CD4-positive, alpha-beta memory T cell (primary cell): ENCODE measurements around the gene RNASET2. TPM values are rescaled to one million over a fixed set of nuclear protein-coding genes. Genes with fewer than 3 reads are reported as not detected.
A peak's percentile ranks its signal among the peaks of the same experiment; 100 is the strongest.

Experiments used
- CTCF ChIA-PET: fragments of 350-600 bp; sonication (Branson Sonifier 250); formaldehyde crosslinking; loops from one replicate; lab custom pipeline; 2021; ENCODE audit warnings: inconsistent platforms; ENCODE audit not compliant: partially characterized antibody; lab: Charles Lee
- POLR2A ChIA-PET: fragments of 350-600 bp; sonication (Branson Sonifier 250); formaldehyde crosslinking; loops from one replicate; lab custom pipeline; 2021; ENCODE audit not compliant: partially characterized antibody; lab: Charles Lee
- DNase-seq, 5 donors: peaks; one replicate each; pipeline versions ENCODE4 v3.0.0 to v3.0.0-alpha.2; 2020 to 2022; ENCODE audit warnings: mixed read lengths in 1 of 5
- H3K27ac ChIP-seq: one replicate; pipeline ENCODE4 v1.7.0; 2013; ENCODE audit warnings: low read depth, low read length
- H3K27me3 ChIP-seq: 2 replicates; pipeline ENCODE4 v1.7.0; 2013; ENCODE audit warnings: mild to moderate bottlenecking, low read length, moderate library complexity; ENCODE audit not compliant: insufficient read depth
- H3K36me3 ChIP-seq: 2 replicates; pipeline ENCODE4 v1.7.0; 2013; ENCODE audit warnings: mild to moderate bottlenecking, low read length, moderate library complexity; ENCODE audit not compliant: insufficient read depth
- H3K4me1 ChIP-seq: 2 replicates; pipeline ENCODE4 v1.7.0; 2013; ENCODE audit warnings: mild to moderate bottlenecking, low read length, moderate library complexity; ENCODE audit not compliant: insufficient read depth
- H3K4me3 ChIP-seq, 2 donors: one replicate each; pipeline ENCODE4 v1.7.0; 2013; ENCODE audit warnings: low read length in 2 of 2, mild to moderate bottlenecking in 1 of 2
- H3K9me3 ChIP-seq, 2 donors: one replicate each; pipeline ENCODE4 v1.7.0; 2013; ENCODE audit warnings: low read length in 2 of 2, control low read depth in 1 of 2; ENCODE audit not compliant: control insufficient read depth in 1 of 2
- H3K27ac Mint-ChIP-seq, 7 donors: one replicate each; pipeline ENCODE4 v1.8.0; 2020 to 2021; ENCODE audit warnings: mixed read lengths in 7 of 7, mild to moderate bottlenecking in 6 of 7, inconsistent platforms in 3 of 7, moderate library complexity in 3 of 7
- H3K27me3 Mint-ChIP-seq, 2 donors: one replicate each; pipeline ENCODE4 v1.8.0; 2020 to 2021; ENCODE audit warnings: mixed read lengths in 2 of 2
- H3K36me3 Mint-ChIP-seq, 2 donors: one replicate each; pipeline ENCODE4 v1.8.0; 2020 to 2021; ENCODE audit warnings: mixed read lengths in 2 of 2, inconsistent platforms in 1 of 2, mild to moderate bottlenecking in 1 of 2
- H3K4me1 Mint-ChIP-seq, 4 donors: one replicate each; pipeline ENCODE4 v1.8.0; 2020 to 2021; ENCODE audit warnings: mixed read lengths in 4 of 4, mild to moderate bottlenecking in 1 of 4
- H3K4me3 Mint-ChIP-seq, 8 donors: one replicate each; pipeline ENCODE4 v1.8.0; 2020 to 2021; ENCODE audit warnings: mixed read lengths in 8 of 8, mild to moderate bottlenecking in 7 of 8, moderate library complexity in 6 of 8, inconsistent platforms in 3 of 8
- H3K9me3 Mint-ChIP-seq, 8 donors: one replicate each; pipeline ENCODE4 v1.8.0; 2020 to 2021; ENCODE audit warnings: mixed read lengths in 8 of 8, mild to moderate bottlenecking in 5 of 8, inconsistent platforms in 3 of 8, moderate library complexity in 1 of 8
- intact Hi-C: fragments of 100-400 bp; cut with micrococcal nuclease; formaldehyde crosslinking; loops from one replicate; pipeline ENCODE4 v1.15.1; 2023
- polyA plus RNA-seq, 2 donors: library from polyadenylated mRNA; unstranded; fragments of 300-500 nt; fragmentation: Illumina TruSeq; gene quantifications; one replicate each; pipeline ENCODE4 v1.2.3, GENCODE V29; 2021
- total RNA-seq, 2 experiments: library from RNA; stranded (reverse); gene quantifications; one replicate each; pipeline ENCODE4 v1.2.3, GENCODE V29; 2021

RNASET2 gene
- total and polyA plus RNA-seq, 4 experiments from 2014 or later, result 296 to 586 (median 425) TPM

GRCh38 chr6:166944666-166945256 is 11.6 kb downstream of the RNASET2 start:
- peak overlapping the region; percentile 62 to 92 (median 75) for H3K27ac Mint-ChIP-seq
- H3K27ac ChIP-seq, result no peak overlapping the region
- peaks cover 31 to 49% (median 36%) of the 10 kb centered on the region in 4 donors for H3K4me1 Mint-ChIP-seq
- intact Hi-C loops, result no loop called here
- H3K27me3 ChIP-seq, result no peaks in the 10 kb centered on the region
- H3K27me3 Mint-ChIP-seq, result no peaks in the 10 kb centered on the region
- peaks cover 49% of the 10 kb centered on the region for H3K36me3 ChIP-seq
- H3K4me3 Mint-ChIP-seq, result peak overlapping the region in 2 of 8 donors; percentile 9 to 13
- ChIA-PET POLR2A (interaction anchor here (8.0 kb wide), 1 partner anchor 8 kb away, joined by 63 read pairs; the partner anchor contains the start of gene RNASET2), CTCF (interaction anchor here (1.6 to 7.9 kb wide), 2 partner anchors 9 to 44 kb away, joined by 5 to 47 read pairs; no protein-coding TSS in a partner anchor)
- H3K9me3 Mint-ChIP-seq, result no peaks in the 10 kb centered on the region
- H3K9me3 ChIP-seq, result no peaks in the 10 kb centered on the region
- H3K4me3 ChIP-seq, result no peak overlapping the region
- H3K4me1 ChIP-seq, result peaks cover 55% of the 10 kb centered on the region
- peaks cover 46 to 73% of the 10 kb centered on the region in 2 donors for H3K36me3 Mint-ChIP-seq
- no peak for DNase-seq

GRCh38 chr6:166942393-166943168 is 13.8 kb downstream of the RNASET2 start:
- peak; percentile 57 to 87 (median 67) for DNase-seq
- ChIA-PET POLR2A (interaction anchor here (1.3 to 8.0 kb wide), 3 partner anchors 10 to 15 kb away, joined by 3 to 63 read pairs (median 8); partner anchors contain the start of gene RNASET2), CTCF (interaction anchor here (0.9 to 7.9 kb wide), 4 partner anchors 11 to 199 kb away, joined by 3 to 47 read pairs (median 15); partner anchors contain the start of gene RNASET2)
- H3K27ac Mint-ChIP-seq, result peak overlapping the region; percentile 82 to 95 (median 90)
- peaks cover 26 to 48% (median 35%) of the 10 kb centered on the region in 4 donors for H3K4me1 Mint-ChIP-seq
- peaks cover 60 to 83% of the 10 kb centered on the region in 2 donors for H3K36me3 Mint-ChIP-seq
- no peak overlapping the region for H3K4me3 ChIP-seq
- H3K36me3 ChIP-seq, result peaks cover 62% of the 10 kb centered on the region
- peak overlapping the region; percentile 56 for H3K27ac ChIP-seq
- no peaks in the 10 kb centered on the region for H3K9me3 Mint-ChIP-seq
- peak overlapping the region in 7 of 8 donors; percentile 2 to 56 (median 49) for H3K4me3 Mint-ChIP-seq
- H3K27me3 ChIP-seq, result no peaks in the 10 kb centered on the region
- intact Hi-C loops, result no loop called here
- no peaks in the 10 kb centered on the region for H3K9me3 ChIP-seq
- no peaks in the 10 kb centered on the region for H3K27me3 Mint-ChIP-seq
- peaks cover 33% of the 10 kb centered on the region for H3K4me1 ChIP-seq

- H3K4me3 ChIP-seq, result no peak overlapping the region
- Mint-ChIP-seq H3K4me1 (peaks cover 30 to 55% (median 38%) of the 10 kb centered on the region in 4 donors), H3K36me3 (peaks cover 54 to 83% of the 10 kb centered on the region in 2 donors), H3K27ac (peak overlapping the region in 4 of 7 donors; percentile 32 to 81 (median 39)), H3K9me3 (no peaks in the 10 kb centered on the region), H3K4me3 (no peak overlapping the region), H3K27me3 (no peaks in the 10 kb centered on the region)
- no peak for DNase-seq
- H3K27me3 ChIP-seq, result no peaks in the 10 kb centered on the region
- no peaks in the 10 kb centered on the region for H3K9me3 ChIP-seq
- H3K27ac ChIP-seq, result no peak overlapping the region
- H3K36me3 ChIP-seq, result peaks cover 60% of the 10 kb centered on the region
- intact Hi-C loops, result no loop called here
- POLR2A ChIA-PET, result interaction anchor here (1.3 to 8.0 kb wide), 3 partner anchors 12 to 49 kb away, joined by 7 to 63 read pairs (median 8); partner anchors contain the start of gene RNASET2
- H3K4me1 ChIP-seq, result peaks cover 40% of the 10 kb centered on the region
- CTCF ChIA-PET, result interaction anchor here (2.6 to 7.9 kb wide), 2 partner anchors 13 to 49 kb away, joined by 27 to 47 read pairs; partner anchors contain the start of gene RNASET2
Observed at GRCh38 chr6:166940643-166941068, 15.7 kb downstream of the RNASET2 start.

- CTCF ChIA-PET, result interaction anchor here (0.8 to 7.9 kb wide), 4 partner anchors 11 to 49 kb away, joined by 3 to 47 read pairs (median 15); partner anchors contain the start of gene RNASET2
- peaks cover 55% of the 10 kb centered on the region for H3K36me3 ChIP-seq
- POLR2A ChIA-PET, result interaction anchor here (8.0 kb wide), 1 partner anchor 13 kb away, joined by 63 read pairs; the partner anchor contains the start of gene RNASET2
- peaks cover 40% of the 10 kb centered on the region for H3K4me1 ChIP-seq
- no peaks in the 10 kb centered on the region for H3K9me3 ChIP-seq
- Mint-ChIP-seq H3K36me3 (peaks cover 54 to 82% of the 10 kb centered on the region in 2 donors), H3K27ac (peak overlapping the region in 1 of 7 donors; percentile 36), H3K4me1 (peaks cover 28 to 54% (median 39%) of the 10 kb centered on the region in 4 donors), H3K4me3 (no peak overlapping the region), H3K27me3 (no peaks in the 10 kb centered on the region), H3K9me3 (no peaks in the 10 kb centered on the region)
- no peak overlapping the region for H3K27ac ChIP-seq
- intact Hi-C loops, result no loop called here
- no peak for DNase-seq
- H3K27me3 ChIP-seq, result no peaks in the 10 kb centered on the region
- H3K4me3 ChIP-seq, result no peak overlapping the region
Observed at GRCh38 chr6:166939894-166940293, 16.5 kb downstream of the RNASET2 start.

GRCh38 chr6:166939345-166939744 is 17.0 kb downstream of the RNASET2 start:
- Mint-ChIP-seq H3K4me1 (peaks cover 28 to 53% (median 39%) of the 10 kb centered on the region in 4 donors), H3K9me3 (no peaks in the 10 kb centered on the region), H3K36me3 (peaks cover 59 to 86% of the 10 kb centered on the region in 2 donors), H3K27ac (peak overlapping the region in 3 of 7 donors; percentile 12 to 77 (median 73)), H3K27me3 (no peaks in the 10 kb centered on the region), H3K4me3 (no peak overlapping the region)
- H3K36me3 ChIP-seq, result peaks cover 60% of the 10 kb centered on the region
- CTCF ChIA-PET, result interaction anchor here (0.8 to 7.9 kb wide), 4 partner anchors 12 to 50 kb away, joined by 3 to 47 read pairs (median 3); no protein-coding TSS in a partner anchor
- POLR2A ChIA-PET, result interaction anchor here (8.0 kb wide), 1 partner anchor 13 kb away, joined by 63 read pairs; the partner anchor contains the start of gene RNASET2
- no peak overlapping the region for H3K27ac ChIP-seq
- H3K4me1 ChIP-seq, result peaks cover 40% of the 10 kb centered on the region
- no peak overlapping the region for H3K4me3 ChIP-seq
- no peaks in the 10 kb centered on the region for H3K9me3 ChIP-seq
- DNase-seq, result no peak
- no peaks in the 10 kb centered on the region for H3K27me3 ChIP-seq
- intact Hi-C loops, result no loop called here

GRCh38 chr6:166938704-166939103 is 17.6 kb downstream of the RNASET2 start:
- H3K4me3 ChIP-seq, result no peak overlapping the region
- H3K9me3 ChIP-seq, result no peaks in the 10 kb centered on the region
- no peak overlapping the region for H3K27ac ChIP-seq
- no peak for DNase-seq
- Mint-ChIP-seq H3K9me3 (no peaks in the 10 kb centered on the region), H3K27ac (peak overlapping the region in 2 of 7 donors; percentile 37 to 43), H3K36me3 (peaks cover 62 to 91% of the 10 kb centered on the region in 2 donors), H3K4me1 (peaks cover 28 to 52% (median 39%) of the 10 kb centered on the region in 4 donors), H3K27me3 (no peaks in the 10 kb centered on the region), H3K4me3 (no peak overlapping the region)
- peaks cover 66% of the 10 kb centered on the region for H3K36me3 ChIP-seq
- CTCF ChIA-PET, result interaction anchor here (0.9 to 7.9 kb wide), 6 partner anchors 13 to 51 kb away, joined by 3 to 68 read pairs (median 6); no protein-coding TSS in a partner anchor
- POLR2A ChIA-PET, result interaction anchor here (5.6 to 8.0 kb wide), 2 partner anchors 14 to 49 kb away, joined by 26 to 63 read pairs; partner anchors contain the start of gene RNASET2
- peaks cover 40% of the 10 kb centered on the region for H3K4me1 ChIP-seq
- no peaks in the 10 kb centered on the region for H3K27me3 ChIP-seq
- intact Hi-C loops, result no loop called here
